Stimulated activated CD4-positive, alpha-beta T cell treated with anti-CD3 and anti-CD28 coated beads, Interleukin-15, amount 100 ng/mL, for 48 hours (primary cell): Measurements from ENCODE around the gene AAMP.
"Not testable (repeated sequence)": the region's sequence is repeated elsewhere in the genome, so short reads cannot be mapped to it uniquely, and the experiment has no call there.

Experiments
- DNase-seq, 2 donors: peaks; one replicate each; pipeline ENCODE4 v3.0.0-alpha.2; 2020; ENCODE audit warnings: low read depth in 2 of 2

Gene AAMP

DNA sequence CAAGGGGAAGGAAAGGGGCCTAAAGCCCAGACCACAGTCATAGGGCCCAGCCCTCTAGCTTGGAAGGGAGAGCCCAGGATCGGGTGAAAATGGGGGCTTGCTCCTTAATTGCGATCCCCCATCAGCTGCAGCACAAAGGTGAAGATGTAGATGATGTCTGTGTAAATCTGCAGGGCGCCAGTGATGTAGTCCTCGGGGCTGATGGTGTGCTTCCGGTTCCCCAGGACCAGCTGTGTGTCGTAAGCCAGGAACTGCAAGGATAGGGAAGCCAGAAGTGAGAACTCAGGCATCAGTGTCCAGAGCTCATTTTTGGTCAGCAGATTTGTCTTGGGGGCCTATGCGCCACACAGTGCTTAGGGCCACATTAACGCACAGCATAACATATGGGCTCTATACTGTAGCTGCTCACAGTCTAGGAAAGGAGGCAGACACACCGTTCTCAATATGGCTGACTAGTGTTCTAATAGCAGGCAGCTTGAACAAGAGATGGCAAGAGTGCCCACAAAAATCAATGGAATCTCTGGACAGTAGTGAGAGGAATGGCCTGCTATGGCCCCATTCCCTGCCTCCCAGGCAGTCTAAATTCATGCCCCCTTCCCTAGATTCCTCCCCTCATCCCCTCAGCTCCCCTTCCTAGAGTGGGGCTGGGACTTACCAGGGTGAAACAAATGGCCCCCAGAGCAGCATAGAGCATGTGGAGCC, 5.6 kb upstream of the AAMP start:
- no peak for DNase-seq

DNA sequence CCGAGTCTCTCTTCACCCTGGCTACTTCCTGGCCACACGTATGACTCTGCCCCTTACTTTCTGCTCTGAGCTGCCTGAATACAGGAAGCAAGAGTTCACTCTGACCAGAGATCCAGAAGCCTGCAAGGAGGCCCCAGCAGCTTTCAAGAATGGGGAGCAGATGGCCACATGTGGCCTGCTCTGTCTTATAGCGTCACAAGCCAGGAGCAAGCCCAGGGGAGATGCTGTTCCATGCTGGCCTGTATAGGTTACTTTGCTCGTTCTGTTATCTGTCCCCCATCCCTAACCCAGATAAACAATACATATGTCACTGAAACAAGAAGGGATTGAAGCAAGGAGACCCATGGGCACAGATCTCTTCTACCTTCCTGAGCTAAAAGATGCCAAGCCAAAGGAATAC, 4.6 kb upstream of the AAMP start:
- DNase-seq = no peak

DNA sequence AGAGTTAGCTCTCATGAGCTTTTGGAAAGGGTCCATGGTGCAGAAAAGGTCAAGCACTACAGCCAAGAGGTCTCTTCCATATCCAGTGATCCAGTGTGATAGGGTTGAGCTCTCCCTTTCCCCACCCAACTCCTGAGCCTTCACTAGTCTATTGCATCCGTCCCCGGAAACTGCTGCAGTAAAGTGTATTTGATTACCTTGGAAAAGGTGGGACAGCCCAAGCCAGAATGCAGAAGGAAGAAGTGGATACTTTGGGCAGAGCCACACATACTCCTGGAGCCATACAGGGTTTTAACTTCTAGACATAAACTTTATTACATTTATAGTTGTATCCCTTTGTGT, 3.9 kb upstream of the AAMP start:
- no peak for DNase-seq

DNA sequence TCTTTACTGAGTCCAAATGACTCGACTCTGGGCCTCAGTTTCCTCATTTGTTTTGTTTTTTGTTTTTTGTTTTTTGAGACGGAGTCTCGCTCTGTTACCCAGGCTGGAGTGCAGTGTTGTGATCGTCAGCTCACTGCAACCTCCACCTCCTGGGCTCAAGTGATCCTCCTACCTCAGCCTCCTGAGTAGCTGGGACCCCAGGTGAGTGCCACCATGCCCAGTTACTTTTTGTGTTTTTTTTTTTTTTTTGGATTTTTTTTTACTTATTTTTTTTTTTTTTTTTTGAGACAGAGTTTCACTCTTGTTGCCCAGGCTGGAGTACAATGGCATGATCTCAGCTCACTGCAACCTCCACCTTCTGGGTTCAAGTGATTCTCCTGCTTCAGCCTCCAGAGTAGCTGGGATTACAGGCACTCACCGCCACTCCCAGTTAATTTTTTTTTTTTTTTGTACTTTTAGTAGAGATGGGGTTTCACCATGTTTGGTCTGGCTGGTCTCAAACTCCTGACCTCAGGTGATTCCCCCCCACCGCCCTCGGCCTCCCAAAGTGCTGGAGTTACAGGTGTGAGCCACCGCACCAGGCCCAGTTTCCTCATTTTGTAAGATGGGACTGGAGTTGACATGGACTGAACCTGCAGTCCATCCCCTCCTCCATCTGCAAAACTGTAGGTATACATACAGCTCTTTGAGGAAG, 3.4 kb upstream of the AAMP start:
- DNase-seq = not testable (repeated sequence)

DNA sequence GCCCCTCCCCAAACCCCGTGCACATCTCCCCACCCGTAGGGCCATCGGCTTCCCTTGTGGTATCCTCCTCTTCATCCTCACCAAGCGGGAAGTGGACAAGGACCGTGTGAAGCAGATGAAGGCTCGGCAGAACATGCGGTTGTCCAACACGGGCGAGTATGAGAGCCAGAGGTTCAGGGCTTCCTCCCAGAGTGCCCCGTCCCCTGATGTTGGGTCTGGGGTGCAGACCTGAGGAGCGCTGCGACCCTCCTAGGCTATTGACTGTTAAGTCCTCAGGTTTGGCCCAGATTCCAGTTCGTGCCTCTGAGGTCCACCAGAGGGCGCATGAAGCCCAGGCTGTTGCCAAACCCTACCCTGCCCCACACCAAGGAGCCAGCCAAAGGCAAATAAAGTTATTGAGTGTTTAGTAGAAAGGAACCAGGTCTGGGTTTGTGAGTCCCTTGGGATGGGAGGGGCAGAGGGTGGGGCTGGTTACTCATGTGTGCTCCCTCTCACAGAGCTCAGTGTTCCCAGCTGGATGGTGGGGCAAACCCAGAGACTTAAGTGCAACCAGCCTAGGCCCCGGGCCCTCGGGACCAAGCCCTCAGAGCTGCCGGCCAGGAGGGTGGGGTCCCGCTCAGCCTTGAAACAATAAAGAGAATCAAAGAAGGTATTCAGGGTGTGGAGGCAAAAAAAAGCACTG, 2.7 kb upstream of the AAMP start:
- peak; percentile 55 to 59 for DNase-seq

DNA sequence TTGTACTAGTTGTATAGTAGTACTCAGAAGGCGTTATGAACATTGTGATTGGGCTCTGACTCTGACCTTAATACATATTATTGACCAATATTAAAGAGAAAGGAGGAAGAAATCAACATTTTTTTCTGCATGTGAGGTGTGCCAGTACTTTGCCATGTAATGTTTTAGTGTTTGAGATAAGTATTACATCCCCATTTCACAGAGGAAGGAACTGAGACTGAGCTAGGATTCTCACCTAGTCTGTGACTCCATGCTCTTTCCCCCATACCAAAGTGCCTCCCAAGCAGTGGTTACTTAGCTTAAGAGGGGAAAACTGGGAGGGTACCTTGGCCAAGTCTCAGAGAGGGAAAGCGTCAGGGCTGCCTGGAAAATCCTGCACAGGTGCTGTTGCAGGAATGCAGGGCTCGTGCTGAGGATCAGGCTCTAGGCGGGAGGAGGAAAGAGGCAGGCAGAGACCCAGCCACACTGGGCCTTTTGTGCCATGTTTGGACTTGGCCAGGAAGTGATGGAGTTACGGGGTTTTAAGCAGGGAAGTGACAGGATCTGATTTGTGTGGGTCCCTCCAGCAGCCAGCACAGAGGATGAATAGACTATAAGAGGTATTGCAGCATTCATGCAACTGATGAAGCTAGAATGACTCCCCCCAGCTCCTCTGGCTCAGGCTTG, 2.1 kb upstream of the AAMP start:
- no peak for DNase-seq

DNA sequence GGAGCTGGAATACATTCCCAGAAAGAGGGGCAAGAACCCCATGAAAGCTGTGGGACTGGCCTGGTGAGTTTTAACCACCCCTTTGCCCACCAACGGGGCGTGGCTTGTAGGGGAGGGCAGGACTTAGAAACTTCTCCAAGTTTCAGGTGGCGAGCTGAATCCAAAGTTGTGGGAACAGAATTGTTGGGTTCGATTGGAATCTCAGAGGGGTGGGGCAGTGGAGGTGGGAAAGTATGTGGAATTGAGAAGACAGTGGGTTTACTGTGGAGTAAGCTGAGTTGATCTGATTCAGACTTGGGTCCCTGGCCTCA, 1.5 kb upstream of the AAMP start:
- DNase-seq = no peak

DNA sequence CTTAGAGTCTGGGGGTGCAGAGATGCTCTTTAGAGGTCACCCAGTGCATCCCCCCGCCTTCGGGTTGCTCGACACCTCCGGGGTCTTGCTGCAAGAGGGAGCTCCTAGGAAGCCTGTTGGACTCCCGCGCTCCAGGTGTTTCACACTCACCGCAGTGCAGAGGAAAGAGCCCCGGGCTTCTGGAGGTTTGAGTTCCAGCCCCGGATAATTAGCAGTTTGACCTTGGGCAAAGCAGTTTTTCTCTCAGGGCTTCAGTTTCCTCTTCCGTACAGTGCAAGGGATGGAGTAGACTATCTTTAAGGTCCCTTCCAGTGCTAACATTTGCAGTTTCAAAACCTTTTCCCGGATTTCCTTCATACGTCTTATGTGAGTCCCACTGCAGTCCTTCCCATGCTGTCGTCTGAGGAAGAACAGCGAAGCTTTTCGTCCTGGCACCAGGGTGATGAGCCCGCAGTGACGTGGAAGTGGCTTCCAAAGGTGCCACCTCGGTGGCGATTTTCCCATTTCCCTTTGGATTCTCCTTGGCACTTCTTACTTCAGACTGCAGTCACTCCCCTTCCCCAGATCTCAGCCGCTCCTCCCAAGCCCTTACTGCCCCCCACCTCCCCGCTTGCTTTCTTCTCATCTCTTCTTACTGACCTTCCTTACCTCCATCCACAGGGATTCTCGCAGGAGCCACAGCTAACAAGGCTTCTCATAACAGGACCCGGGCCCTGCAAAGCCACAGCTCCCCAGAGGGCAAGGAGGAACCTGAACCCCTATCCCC, 967 bp upstream of the AAMP start:
- no peak for DNase-seq

DNA sequence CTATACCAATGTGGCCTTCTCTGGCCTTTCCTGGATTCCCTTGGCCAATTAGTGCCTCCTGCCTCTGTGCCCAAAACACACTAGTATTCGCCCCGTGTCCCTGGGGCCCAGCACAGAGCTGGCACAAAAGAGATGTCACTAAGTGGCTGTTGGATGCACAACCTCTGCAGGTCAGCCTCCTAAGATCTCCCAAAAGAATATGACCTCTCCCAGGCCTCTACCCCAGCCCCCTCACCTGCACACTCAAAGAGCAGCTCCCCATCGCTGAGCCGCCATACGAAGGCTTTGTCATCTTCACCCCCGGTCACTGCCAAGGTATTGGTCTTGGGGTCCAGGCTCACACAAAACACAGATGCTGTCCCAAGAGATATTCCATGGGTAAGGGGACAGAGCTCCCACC, 2.7 kb downstream of the AAMP start:
- no peak for DNase-seq

DNA sequence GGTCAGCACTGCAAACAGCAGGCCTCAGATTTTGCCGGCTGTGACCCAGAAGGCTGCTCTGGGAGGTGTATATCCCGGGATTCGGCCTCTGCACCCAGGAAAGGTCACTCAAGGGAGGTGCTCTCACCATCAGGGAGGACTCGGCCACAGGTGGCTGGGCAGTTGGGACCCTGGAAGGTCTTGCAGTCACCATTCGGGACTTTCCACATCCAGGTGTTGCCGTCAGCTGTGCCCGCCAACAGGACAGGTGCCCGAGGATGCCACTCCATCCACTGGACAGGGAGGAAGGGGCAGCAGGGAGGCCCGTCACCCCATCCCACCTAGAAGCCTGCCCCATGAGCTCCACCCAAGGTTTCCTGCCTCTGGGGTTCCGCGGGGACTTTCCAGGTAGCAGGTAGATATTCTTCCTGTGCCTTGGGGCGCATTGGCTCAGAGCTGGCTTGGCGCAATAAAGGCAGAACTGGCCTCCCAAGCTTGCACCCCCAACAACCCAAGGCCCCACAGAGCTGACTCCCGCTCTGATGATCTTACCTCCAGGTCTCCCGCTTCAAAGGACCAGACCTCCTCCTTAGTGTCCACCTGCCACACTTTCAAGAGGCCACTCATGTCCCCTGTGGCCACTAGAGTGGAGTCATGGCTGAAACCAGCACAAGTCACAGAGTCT, 3.5 kb downstream of the AAMP start:
- no peak for DNase-seq

DNA sequence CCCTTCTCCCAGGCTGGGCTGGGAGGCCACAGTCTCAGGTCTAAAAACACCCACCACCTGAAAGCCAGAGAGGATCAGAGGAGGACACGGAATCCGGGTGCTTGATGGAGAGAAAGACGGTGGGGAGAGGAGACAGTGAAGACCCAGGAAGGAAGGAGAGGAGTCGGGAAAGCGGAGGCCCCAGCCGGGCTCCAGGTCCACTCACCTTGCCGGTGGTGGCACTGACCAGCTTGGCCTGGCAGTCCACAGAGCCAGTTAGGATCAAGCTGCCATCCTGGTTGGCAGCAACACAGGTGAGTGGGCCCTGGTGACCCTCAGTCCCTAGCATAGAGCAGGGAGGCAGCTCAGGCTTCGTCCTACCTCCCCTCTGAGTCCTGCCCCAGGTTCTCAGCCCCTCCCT, 4.3 kb downstream of the AAMP start:
- DNase-seq = no peak

DNA sequence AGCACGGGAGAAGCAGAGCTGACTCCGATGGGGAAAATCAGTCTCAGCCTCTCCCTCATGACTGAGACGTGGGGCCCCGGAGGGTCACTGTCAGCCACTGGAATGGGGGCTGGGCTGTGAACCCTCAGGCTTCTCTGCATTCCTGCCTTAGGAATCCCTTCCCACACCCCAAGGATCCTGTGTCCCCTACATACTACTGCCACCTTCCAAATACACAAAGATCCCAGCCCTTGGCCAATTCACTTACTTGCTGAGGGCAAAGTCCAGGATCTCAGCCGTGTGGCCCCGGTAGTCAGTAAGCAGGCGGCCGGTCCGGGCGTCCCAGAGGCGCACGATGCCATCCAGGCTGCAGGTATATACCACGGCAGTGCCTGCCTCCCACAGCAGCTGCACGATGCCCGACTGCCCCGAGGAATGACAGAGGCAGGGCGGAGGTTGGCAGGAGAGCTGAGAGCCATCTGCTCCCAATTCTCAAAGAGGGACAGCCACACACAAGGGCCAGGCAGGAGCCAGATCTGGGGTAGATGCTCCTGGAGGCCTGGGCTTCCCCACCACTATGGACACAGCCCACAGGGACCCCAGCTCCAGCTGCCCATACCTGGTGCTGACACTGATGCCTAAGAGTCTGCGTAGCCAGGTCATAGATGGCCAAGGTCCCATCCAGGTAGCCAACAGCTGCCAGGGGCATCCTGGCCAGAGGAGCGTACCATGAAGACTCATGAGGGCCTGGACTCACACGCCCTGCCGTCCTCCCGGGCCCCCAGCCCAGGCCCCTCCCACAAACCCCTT, 5.0 kb downstream of the AAMP start:
- no peak for DNase-seq

DNA sequence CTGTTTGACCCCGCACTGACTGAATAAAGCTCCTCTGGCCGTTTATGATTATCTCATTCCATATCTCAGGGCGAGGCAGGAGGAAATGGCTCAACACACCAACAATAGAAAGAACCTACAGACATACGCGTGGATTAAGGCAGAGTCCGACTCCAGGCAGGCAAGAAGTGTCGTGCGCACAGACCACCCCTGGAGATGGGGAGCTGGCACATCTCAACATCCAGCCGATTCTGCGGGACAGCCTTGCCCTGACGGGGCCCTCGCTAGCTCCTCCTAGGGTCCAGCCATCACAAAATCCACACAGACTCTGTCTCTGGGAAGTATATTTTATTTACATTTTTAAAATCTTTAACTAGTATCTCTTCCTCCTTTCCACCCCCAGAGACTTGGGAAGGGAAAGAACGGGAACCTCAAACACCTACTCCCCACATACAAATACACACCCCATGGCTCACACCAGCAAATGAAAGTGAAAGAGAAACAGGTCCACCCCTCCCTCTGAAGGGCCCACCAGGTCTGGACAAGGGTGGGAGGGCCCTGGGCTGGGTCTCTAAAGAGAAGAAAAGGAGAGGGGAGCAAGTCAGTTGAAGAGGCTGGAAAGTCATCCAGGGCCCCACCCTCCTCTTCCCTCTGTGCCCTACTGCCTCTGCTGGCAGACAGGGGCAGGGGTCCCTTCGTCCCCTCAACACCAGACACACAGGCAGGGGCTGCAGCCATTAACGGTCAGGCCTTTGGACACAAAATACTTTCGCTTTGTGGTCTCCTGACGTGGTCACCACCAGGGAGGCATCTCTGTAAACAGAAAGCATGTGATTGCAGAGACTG, 5.9 kb downstream of the AAMP start:
- DNase-seq = no peak

DNA sequence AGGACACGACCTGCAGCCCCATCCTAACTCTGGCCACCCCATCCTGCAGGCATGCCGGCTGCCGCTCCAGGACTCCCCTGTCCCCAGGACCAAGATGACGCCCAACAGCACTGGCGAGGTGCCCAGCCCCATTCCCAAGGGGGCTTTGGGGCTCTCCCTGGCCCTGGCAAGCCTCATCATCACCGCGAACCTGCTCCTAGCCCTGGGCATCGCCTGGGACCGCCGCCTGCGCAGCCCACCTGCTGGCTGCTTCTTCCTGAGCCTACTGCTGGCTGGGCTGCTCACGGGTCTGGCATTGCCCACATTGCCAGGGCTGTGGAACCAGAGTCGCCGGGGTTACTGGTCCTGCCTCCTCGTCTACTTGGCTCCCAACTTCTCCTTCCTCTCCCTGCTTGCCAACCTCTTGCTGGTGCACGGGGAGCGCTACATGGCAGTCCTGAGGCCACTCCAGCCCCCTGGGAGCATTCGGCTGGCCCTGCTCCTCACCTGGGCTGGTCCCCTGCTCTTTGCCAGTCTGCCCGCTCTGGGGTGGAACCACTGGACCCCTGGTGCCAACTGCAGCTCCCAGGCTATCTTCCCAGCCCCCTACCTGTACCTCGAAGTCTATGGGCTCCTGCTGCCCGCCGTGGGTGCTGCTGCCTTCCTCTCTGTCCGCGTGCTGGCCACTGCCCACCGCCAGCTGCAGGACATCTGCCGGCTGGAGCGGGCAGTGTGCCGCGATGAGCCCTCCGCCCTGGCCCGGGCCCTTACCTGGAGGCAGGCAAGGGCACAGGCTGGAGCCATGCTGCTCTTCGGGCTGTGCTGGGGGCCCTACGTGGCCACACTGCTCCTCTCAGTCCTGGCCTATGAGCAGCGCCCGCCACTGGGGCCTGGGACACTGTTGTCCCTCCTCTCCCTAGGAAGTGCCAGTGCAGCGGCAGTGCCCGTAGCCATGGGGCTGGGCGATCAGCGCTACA, 7.0 kb downstream of the AAMP start:
- no peak for DNase-seq

DNA sequence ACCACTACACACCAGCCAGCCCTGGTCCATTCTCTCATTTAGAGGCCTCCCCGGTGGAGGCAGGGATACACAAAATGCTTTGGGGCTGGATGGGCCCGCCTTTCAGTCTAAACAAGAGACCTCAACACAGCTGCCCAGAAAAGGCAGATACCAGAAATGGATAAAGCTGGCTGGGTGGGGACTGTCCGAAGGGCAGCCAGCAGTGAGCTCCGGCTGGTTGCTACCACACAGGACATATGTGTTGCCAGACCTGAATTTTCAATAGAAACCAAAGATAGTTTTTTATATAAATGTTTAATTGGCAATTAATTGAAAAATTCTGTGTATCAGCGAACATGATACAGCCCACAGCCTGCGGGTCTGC, 7.7 kb downstream of the AAMP start:
- no peak for DNase-seq

DNA sequence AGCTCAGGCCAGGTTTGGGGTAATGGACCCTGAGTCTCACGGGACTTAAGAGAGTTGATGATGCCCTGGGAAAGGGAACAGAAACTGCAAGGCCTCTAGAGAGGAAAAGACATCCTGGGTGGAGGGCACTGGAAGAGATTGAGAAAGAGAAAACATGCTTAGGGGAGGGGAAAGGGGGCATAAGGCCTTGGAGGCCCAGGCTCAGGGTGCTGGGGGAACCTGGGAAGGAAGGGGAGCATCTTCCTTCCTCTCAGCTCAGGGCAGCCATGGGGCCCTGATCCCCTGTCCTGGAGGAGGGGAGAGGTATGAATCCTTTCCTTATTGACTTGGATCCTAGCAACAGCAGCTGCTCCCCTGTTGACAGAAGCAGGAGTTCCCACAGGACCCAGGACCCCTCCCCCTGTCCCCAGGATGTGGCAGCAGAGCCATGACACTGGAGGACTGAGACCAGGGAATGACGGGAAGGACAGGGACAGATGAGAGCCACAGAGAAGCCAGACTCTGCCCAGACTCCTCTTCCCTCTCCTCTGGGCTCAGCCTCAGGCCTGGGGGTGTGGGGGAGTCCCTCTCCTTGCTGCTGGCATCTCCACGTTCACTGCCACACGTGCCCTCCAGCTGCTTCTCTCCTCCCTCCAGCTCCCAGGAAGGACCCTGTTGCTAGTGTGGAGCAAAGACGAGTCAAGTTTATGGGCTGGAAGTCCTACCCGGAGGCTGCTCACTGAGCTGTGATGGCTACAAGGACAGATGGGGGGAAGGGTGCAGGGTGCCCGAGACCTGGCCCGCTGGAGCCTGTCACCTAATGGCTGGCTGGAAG, 8.3 kb downstream of the AAMP start:
- no peak for DNase-seq

DNA sequence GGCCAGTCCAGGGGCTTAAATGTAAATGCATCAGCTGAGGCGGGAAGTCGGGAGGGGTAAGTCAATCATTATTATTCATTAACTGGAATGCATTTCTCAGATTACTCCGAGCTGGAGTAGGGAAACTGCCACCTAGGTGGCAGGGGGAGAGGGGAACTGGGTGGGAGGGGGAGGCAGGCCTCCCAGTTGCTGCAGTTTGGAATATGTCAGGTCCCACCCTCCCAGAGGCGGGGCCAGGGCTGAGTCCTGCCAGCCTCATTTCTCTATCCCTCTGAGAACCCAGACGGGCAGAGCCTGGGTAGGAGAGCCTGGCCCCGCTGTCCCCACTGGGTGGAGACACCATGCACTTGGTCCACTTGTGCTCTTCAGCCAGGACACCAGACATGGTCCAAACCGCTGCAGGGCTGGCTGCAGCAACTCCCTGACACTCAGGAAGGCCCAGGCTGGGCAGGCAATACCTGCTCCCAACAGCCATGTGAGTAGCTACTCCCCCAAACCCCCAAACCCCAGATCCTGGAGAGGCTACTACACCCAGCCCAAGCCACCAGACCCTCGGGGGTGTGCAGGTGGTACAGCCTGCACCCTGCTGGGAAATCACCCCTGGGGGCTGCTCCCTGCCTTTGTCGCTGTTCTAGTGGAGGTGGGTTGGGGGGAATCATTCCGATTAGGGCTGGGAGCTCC, 9.1 kb downstream of the AAMP start, which contains the start of gene GPBAR1:
Gene GPBAR1, plus strand, starts transcription at position 274 of the 681 bp plus-strand sequence. CDS start 1,710 bp downstream, outside the sequence.
- DNase-seq = no peak
